Hindlimb muscle (tissue), 1 donor: ENCODE measurements around the gene BMPER. TPM values are rescaled to one million over a fixed set of nuclear protein-coding genes. Genes with fewer than 3 reads are reported as not detected.

Experiments used
- DNase-seq: peaks from one replicate; pipeline ENCODE4 v3.0.0-alpha.2; 2013
- polyA plus RNA-seq: library from polyadenylated mRNA; unstranded; fragments of 120-200 nt; gene quantifications from one replicate; pipeline ENCODE4 v1.2.1, GENCODE V29; 2013; ENCODE audit not compliant: insufficient read length

BMPER gene
- polyA plus RNA-seq, 1 donor = 5.8 TPM

GRCh38 chr7:34034728-34035127 is 129.4 kb downstream of the BMPER start:
- DNase-seq = no peak

DNA sequence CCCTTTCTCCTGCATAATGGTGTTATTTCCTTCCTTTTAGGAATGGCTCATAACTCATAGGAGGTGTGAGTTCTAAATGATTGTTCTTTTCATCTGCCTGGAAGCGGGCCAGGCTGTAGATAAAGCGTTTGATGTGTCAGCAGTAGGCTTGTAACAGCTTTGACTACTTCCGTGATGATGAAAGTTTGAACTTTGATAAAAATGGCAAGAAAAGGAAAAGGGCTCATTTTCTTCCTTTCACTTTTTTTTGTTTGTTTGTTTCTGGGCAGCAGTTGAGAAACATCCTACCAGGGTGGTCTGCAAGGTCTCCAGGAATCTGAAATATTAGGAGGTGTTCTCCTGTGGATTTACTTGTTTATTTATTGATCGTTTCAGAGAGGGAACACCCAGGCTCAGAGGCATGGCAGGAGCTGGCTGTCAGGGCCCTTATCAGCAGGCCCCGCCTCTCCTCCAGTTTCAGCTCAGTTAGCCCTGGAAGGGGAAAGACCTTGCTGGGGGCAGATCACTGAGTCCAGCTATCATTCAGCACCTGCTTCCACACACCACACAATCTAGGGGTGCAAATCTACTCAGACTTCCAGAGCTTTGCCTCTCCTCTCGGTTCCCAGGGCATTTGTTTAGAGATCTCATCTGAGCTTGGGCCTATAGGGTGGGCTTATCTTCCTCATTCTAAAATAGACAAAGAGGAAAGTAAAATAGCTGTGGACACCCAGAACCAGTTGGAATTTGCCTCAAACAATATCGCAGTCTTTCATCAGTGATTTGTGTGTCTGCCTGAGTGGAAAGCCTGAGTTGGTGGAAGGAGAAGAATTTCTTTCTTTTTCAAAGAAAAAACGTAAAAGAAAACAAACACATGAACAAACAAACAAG is 130.9 kb downstream of the BMPER start:
- no peak for DNase-seq

GRCh38 chr7:34036972-34037792 is 131.8 kb downstream of the BMPER start:
- no peak for DNase-seq

GRCh38 chr7:34038816-34039470 is 133.6 kb downstream of the BMPER start:
- DNase-seq = no peak

DNA sequence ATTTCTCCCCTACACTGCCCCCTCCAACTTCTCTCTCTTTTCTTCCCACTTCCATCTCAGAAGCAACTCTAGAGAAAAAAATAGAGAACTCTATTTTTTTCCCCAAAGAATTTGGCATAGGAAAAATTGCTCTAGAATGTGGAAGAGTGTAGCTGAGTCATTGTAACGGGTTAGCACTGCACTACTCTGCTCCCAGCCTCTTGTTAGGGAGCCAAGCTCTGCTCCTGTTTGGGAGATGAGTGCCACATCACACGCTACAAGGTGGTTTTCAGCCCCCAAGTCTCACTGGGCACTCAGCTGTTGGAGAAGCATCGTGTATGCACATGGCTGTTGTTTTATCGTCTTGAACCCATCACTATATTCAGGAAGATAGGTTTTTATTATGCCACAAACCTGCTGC is 136.4 kb downstream of the BMPER start:
- no peak for DNase-seq

DNA sequence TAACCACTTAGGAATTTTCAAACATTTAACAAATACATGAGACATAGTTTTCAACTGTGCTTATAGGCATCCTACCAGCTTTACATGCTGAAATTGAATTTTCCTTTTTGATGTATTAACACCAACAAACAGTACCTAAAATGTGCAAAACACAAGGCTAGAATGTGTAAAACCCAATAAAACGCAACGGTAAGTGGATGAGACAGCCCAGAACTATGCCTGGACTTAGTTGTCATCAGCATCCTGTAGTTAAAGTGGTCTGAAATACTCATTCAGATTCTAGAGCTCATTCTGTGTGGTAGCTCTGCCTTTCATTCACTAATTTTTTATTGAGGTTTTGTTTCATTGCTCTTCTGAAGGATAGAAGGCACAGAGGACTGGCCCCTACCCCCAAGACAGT is 137.1 kb downstream of the BMPER start:
- DNase-seq = no peak

GRCh38 chr7:34043461-34044305 is 138.3 kb downstream of the BMPER start:
- DNase-seq = peak; percentile 55

- DNase-seq = no peak
These were observed 138.9 kb downstream of the BMPER start for GRCh38 chr7:34044306-34044643.

- no peak for DNase-seq
These were observed 139.5 kb downstream of the BMPER start for GRCh38 chr7:34044734-34045353.

DNA sequence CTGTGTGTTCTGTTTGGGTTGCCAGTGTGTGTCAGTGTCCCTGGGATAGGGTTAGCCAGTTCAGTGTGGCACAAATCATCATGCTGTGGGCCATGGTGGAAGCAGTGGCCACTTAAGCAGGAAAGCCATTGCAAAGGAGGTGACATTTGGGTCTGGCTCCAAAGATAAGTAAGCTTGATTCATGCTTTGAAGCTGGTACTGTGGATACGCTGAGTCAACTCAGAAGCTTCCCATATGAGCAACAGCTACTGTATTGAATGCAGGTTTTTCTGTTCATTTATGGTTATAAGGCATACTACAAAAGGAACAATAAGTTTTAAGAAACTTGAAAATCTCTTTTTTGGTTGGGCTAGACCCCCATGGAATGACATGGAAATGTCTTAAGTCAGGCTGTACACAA is 143.1 kb downstream of the BMPER start:
- no peak for DNase-seq

GRCh38 chr7:34054075-34054474 is 148.7 kb downstream of the BMPER start:
- no peak for DNase-seq

GRCh38 chr7:34057136-34057535 is 151.8 kb downstream of the BMPER start:
- no peak for DNase-seq

GRCh38 chr7:34057956-34058355 is 152.6 kb downstream of the BMPER start:
- no peak for DNase-seq

DNA sequence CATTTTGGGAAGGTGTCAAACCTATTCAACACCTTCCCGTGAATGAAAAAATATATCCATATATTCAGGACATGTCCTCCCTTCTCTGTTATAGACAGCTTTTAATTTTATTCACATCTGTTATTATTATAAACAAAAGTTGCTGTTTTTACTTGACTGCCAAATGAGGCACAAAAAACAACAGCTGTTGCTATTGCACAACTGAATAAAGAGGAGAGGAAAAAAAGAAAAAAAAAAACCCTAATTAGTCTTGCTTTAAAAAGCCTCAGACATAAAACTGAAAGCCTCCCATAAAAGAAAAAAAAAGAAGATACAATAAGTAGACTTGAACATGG is 153.4 kb downstream of the BMPER start:
- no peak for DNase-seq

- DNase-seq = no peak
These were observed 153.9 kb downstream of the BMPER start for GRCh38 chr7:34059136-34059828.

DNA sequence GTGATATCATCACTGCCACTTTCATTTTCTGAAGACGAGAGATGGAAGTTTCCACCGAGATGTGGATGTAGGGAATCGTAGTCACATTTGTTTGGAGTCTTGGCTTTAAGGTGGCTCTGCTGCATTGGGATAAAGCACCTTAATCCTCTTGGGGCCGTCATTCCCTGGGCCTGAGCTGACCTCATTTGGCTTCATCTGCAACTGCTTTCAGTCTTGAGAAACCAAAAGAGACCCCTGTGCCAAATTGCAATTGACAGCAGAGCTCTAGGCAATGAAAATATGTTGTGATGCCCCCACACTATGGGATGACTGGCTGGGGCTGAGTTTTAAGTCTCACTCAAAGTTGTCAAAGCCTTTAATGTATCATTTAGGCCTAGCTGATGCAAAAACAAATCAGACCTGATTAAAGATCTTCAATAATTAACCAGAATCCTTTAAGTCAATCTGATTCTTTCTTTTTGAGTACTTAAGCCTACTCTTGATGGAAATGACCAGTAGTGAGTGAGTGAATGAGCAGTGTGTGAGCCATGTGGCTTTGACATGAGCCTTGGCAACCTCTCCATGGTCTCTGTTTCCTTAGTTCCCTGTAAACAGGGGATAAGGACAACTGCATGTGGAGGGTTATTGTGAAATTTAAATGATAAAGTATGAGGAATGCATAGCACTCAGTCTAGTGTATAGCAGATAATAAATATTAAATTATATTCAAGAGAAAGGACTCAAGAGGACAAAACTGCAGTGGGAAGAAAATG is 155.0 kb downstream of the BMPER start:
- DNase-seq = no peak

GRCh38 chr7:34061149-34061548 is 155.8 kb downstream of the BMPER start:
- DNase-seq = no peak

- DNase-seq = no peak
These were observed 157.0 kb downstream of the BMPER start for GRCh38 chr7:34062341-34062740.

DNA sequence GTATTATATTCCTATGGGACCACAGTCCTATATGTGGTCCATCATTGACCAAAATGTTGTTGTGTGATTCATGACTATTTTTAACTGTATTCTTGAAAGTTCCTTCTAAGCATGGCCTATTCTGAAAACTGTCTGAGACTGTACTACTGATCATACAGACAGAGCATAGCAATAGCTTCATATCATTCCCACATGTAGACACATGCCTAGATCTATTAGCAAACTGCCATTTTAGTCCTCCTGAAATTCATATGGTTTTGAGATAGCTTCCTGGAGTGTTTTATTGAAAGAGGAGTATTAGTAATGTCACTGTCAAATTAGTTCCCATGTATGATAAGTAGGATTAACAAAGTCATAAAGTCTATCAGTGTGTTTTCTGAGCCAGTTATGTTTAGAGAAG is 157.5 kb downstream of the BMPER start:
- no peak for DNase-seq

DNA sequence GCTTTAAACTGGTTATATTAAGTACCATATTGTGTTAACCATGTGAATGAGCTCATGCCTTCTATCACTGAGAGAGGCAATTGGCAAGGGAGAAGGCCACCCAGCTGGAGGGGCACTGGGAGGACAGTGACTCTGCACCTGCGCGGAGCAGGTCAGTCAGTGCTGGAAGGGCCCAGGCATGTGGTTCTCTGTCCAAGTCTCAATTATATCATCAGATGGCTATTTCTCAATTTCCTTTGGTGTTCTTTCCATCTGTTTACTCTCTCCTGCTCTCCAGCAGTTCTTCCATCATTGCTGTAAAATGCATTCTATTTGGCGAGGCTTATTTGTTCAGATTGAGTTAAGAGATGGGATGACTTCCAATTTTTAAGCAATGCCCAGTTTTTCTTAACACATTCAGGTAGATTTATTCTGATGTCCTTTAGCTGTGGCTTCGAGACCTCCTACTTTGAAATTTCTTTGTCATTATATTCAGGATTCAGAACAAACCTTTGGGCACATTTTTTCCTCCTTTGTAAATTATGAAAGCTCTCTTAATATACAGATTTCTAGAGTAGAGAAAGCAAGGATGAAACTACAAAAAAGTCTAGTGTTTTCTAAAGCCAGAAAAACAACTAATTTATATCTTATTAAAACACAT is 159.3 kb downstream of the BMPER start:
- peak; percentile 61 for DNase-seq
